ENCODE data around the gene BPIFB6.

Gene BPIFB6

GRCh38 chr20:33051333-33051732 is 19.9 kb downstream of the BPIFB6 start:
- H4K20me1 ChIP-seq (ENCODE audit: insufficient read depth, low read length, poor library complexity, severe bottlenecking): no peaks in the 10 kb centered on the region
- no peaks in the 10 kb centered on the region for H3K9me2 ChIP-seq (replicated peaks; ENCODE audit: low read depth, low read length)
- no peaks in the 10 kb centered on the region for H3K36me3 ChIP-seq (ENCODE audit: insufficient read depth, low read length)
- no peak overlapping the region for H3K4me2 ChIP-seq (ENCODE audit: low read depth, low read length, poor library complexity, severe bottlenecking)
- H3K27me3 ChIP-seq (ENCODE audit: insufficient read depth, low read length, poor library complexity, severe bottlenecking): no peaks in the 10 kb centered on the region
- no peaks in the 10 kb centered on the region for H3K9me3 ChIP-seq (ENCODE audit: insufficient read depth, low read depth, low read length)
- H3K4me3 ChIP-seq (ENCODE audit: low read length, poor library complexity, severe bottlenecking): no peak overlapping the region
- no peaks in the 10 kb centered on the region for H3F3A ChIP-seq (ENCODE audit: low read depth)
- H2AFZ ChIP-seq (ENCODE audit: low read length): no peak overlapping the region
- no peak for TF ChIP-seq EZH2phosphoT487 (IDR thresholded peaks at IDR 0.05; ENCODE audit: borderline replicate concordance)
- TF ChIP-seq, protein P1, sequence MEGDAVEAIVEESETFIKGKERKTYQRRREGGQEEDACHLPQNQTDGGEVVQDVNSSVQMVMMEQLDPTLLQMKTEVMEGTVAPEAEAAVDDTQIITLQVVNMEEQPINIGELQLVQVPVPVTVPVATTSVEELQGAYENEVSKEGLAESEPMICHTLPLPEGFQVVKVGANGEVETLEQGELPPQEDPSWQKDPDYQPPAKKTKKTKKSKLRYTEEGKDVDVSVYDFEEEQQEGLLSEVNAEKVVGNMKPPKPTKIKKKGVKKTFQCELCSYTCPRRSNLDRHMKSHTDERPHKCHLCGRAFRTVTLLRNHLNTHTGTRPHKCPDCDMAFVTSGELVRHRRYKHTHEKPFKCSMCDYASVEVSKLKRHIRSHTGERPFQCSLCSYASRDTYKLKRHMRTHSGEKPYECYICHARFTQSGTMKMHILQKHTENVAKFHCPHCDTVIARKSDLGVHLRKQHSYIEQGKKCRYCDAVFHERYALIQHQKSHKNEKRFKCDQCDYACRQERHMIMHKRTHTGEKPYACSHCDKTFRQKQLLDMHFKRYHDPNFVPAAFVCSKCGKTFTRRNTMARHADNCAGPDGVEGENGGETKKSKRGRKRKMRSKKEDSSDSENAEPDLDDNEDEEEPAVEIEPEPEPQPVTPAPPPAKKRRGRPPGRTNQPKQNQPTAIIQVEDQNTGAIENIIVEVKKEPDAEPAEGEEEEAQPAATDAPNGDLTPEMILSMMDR (conservative IDR thresholded peaks at IDR 0.05; ENCODE audit: low read length): no peak
- H3K9ac ChIP-seq (ENCODE audit: low read depth, low read length, poor library complexity, severe bottlenecking): no peak overlapping the region
- no peaks in the 10 kb centered on the region for H3K4me1 ChIP-seq (ENCODE audit: insufficient read depth, low read length, poor library complexity, severe bottlenecking)
- H3K79me2 ChIP-seq (ENCODE audit: insufficient read depth, low read length): no peaks in the 10 kb centered on the region

DNA sequence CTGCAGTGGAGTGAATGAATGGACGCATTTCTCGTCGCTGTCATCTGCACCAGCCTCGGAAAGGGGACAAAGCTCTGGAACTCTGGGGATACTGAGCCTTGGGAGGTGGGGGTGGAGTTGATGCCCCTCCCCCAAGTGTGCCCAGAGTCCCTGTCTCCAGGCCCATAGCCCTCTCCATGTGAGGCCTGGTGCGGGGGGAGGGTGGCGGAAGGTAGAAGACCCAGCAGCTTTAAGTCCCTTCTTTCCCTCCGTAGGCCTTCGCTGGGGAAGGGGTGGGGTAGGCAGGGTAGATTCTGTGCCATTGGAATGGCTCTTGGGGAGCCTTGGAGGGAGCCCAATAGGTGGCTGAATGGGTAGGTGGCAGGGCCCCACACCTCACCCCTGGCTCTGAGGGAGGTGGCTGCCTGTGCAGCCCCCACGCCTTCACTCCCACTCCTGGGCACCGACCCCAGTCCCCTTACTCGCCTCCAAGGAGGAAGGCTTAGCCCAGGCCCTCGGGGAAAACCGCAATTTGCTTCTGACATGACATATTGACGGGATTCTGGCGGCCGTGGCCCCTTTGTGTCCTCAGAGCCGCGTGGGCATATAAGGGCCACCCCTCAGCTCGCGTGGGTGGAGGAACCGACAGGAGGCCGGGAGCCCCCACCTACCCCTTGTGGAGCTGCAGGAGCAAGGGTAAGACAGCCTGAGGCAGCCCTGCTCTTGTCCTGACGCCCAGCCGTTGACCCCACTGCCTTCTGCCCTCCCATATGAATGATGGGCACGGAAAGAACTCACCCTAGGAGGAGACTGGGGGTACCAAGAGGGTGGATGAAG is 22.1 kb downstream of the BPIFB6 start, which contains the start of gene BPIFB3:
TSS of gene BPIFB3 (plus strand) at position 613 of the 816 bp plus-strand sequence. CDS start 1,533 bp downstream, outside the sequence.
- no peak within 1 kb of the TSS for H3K4me2 ChIP-seq (ENCODE audit: low read depth, low read length, poor library complexity, severe bottlenecking)
- no peak within 1 kb of the TSS for H2AFZ ChIP-seq (ENCODE audit: low read length)
- no peaks in the 10 kb centered on the region for H3K36me3 ChIP-seq (ENCODE audit: insufficient read depth, low read length)
- no peak within 1 kb of the TSS for H3K4me3 ChIP-seq (ENCODE audit: low read length, poor library complexity, severe bottlenecking)
- no peaks in the 10 kb centered on the region for H3K4me1 ChIP-seq (ENCODE audit: insufficient read depth, low read length, poor library complexity, severe bottlenecking)
- H3K79me2 ChIP-seq (ENCODE audit: insufficient read depth, low read length): no peaks in the 10 kb centered on the region
- H3K9me2 ChIP-seq (replicated peaks; ENCODE audit: low read depth, low read length): no peaks in the 10 kb centered on the region
- TF ChIP-seq, protein P1 (conservative IDR thresholded peaks at IDR 0.05; ENCODE audit: low read length): no peak
- no peak for TF ChIP-seq EZH2phosphoT487 (IDR thresholded peaks at IDR 0.05; ENCODE audit: borderline replicate concordance)
- H3K9me3 ChIP-seq (ENCODE audit: insufficient read depth, low read depth, low read length): no peaks in the 10 kb centered on the region
- H3F3A ChIP-seq (ENCODE audit: low read depth): no peaks in the 10 kb centered on the region
- no peak within 1 kb of the TSS for H3K9ac ChIP-seq (ENCODE audit: low read depth, low read length, poor library complexity, severe bottlenecking)
- no peaks in the 10 kb centered on the region for H3K27me3 ChIP-seq (ENCODE audit: insufficient read depth, low read length, poor library complexity, severe bottlenecking)
- no peaks in the 10 kb centered on the region for H4K20me1 ChIP-seq (ENCODE audit: insufficient read depth, low read length, poor library complexity, severe bottlenecking)

- Histone ChIP-seq H3K27me3 (ENCODE audit: insufficient read depth, low read length, poor library complexity, severe bottlenecking) (no peaks in the 10 kb centered on the region), H3K4me3 (ENCODE audit: low read length, poor library complexity, severe bottlenecking) (no peak overlapping the region), H3K4me1 (ENCODE audit: insufficient read depth, low read length, poor library complexity, severe bottlenecking) (no peaks in the 10 kb centered on the region), H3K9ac (ENCODE audit: low read depth, low read length, poor library complexity, severe bottlenecking) (no peak overlapping the region), H3K79me2 (ENCODE audit: insufficient read depth, low read length) (no peaks in the 10 kb centered on the region), H3F3A (ENCODE audit: low read depth) (no peaks in the 10 kb centered on the region), H3K9me3 (ENCODE audit: insufficient read depth, low read depth, low read length) (no peaks in the 10 kb centered on the region), H3K4me2 (ENCODE audit: low read depth, low read length, poor library complexity, severe bottlenecking) (no peak overlapping the region), H3K36me3 (ENCODE audit: insufficient read depth, low read length) (no peaks in the 10 kb centered on the region), H2AFZ (ENCODE audit: low read length) (no peak overlapping the region), H3K9me2 (replicated peaks; ENCODE audit: low read depth, low read length) (no peaks in the 10 kb centered on the region), H4K20me1 (ENCODE audit: insufficient read depth, low read length, poor library complexity, severe bottlenecking) (no peaks in the 10 kb centered on the region)
- TF ChIP-seq, protein P1 (conservative IDR thresholded peaks at IDR 0.05; ENCODE audit: low read length): no peak
- TF ChIP-seq EZH2phosphoT487 (IDR thresholded peaks at IDR 0.05; ENCODE audit: borderline replicate concordance): no peak
Observed at GRCh38 chr20:33054381-33054780, 22.9 kb downstream of the BPIFB6 start.

Data from Loucy (cell line).